ENCODE measurements around the gene STAC3. TPM values are rescaled to one million over a fixed set of nuclear protein-coding genes. Genes with fewer than 3 reads are reported as not detected.

Gene STAC3
- total and polyA plus RNA-seq, 5 donors from 2014 or later = 0.10 to 2.6 (median 0.35) TPM; not detected in 1

- H3K4me3 Mint-ChIP-seq = peak overlapping the region; percentile 82 to 90 (median 84)
- Histone ChIP-seq H3K9me3 (ENCODE audit: control insufficient read depth in 2 of 2, low read length in 2 of 2) (no peaks in the 10 kb centered on the region), H3K27ac (ENCODE audit: insufficient read depth, low read length, poor library complexity, severe bottlenecking) (no peak overlapping the region), H3K36me3 (ENCODE audit: control insufficient read depth, insufficient read depth, low read length) (no peaks in the 10 kb centered on the region), H3K27me3 (ENCODE audit: control insufficient read depth, insufficient read depth, low read length) (peaks cover 48% of the 10 kb centered on the region), H3K4me1 (ENCODE audit: control insufficient read depth, insufficient read depth, low read length, poor library complexity, severe bottlenecking) (peaks cover 51% of the 10 kb centered on the region), H3K4me3 (ENCODE audit: low read depth, low read length) (no peak overlapping the region)
- peaks cover 81% of the 10 kb centered on the region for H3K27me3 Mint-ChIP-seq
- H3K27ac Mint-ChIP-seq = peak overlapping the region in 1 of 3 donors; percentile 76
- DNase-seq (peak in 2 of 3 donors; percentile 24 to 30), ATAC-seq (ENCODE audit: low read depth in 2 of 2) (no peak)
- H3K4me1 Mint-ChIP-seq = peaks cover 4 to 68% (median 39%) of the 10 kb centered on the region in 4 donors
- peaks cover 3% of the 10 kb centered on the region for H3K36me3 Mint-ChIP-seq
- H3K9me3 Mint-ChIP-seq = peaks cover 0 to 3% (median 0%) of the 10 kb centered on the region in 7 donors
These were observed 33.8 kb downstream of the STAC3 start for GRCh38 chr12:57216921-57217879.

GRCh38 chr12:57216014-57216911 lies 34.7 kb downstream of the STAC3 start, which contains the start of gene NXPH4:
Gene NXPH4, plus strand, starts transcription at chr12:57216794. Its CDS starts 176 bp downstream, at chr12:57216970.
- H3K4me1 Mint-ChIP-seq = peaks cover 4 to 61% (median 39%) of the 10 kb centered on the region in 4 donors
- H3K4me3 ChIP-seq (ENCODE audit: low read depth, low read length) = peak within 1 kb of the TSS; percentile 0
- peaks cover 3% of the 10 kb centered on the region for H3K36me3 Mint-ChIP-seq
- no peaks in the 10 kb centered on the region for H3K36me3 ChIP-seq (ENCODE audit: control insufficient read depth, insufficient read depth, low read length)
- peak within 1 kb of the TSS in 1 of 3 donors; percentile 77 for H3K27ac Mint-ChIP-seq
- H3K27me3 Mint-ChIP-seq = peaks cover 71% of the 10 kb centered on the region
- DNase-seq (peak; percentile 34 to 66 (median 35)), ATAC-seq (ENCODE audit: low read depth in 2 of 2) (peak; percentile 17 to 39)
- peaks cover 0 to 3% (median 0%) of the 10 kb centered on the region in 7 donors for H3K9me3 Mint-ChIP-seq
- peak within 1 kb of the TSS; percentile 83 to 90 (median 85) for H3K4me3 Mint-ChIP-seq
- H3K9me3 ChIP-seq (ENCODE audit: control insufficient read depth in 2 of 2, low read length in 2 of 2) = no peaks in the 10 kb centered on the region
- no peak within 1 kb of the TSS for H3K27ac ChIP-seq (ENCODE audit: insufficient read depth, low read length, poor library complexity, severe bottlenecking)
- H3K4me1 ChIP-seq (ENCODE audit: control insufficient read depth, insufficient read depth, low read length, poor library complexity, severe bottlenecking) = peaks cover 46% of the 10 kb centered on the region
- H3K27me3 ChIP-seq (ENCODE audit: control insufficient read depth, insufficient read depth, low read length) = peaks cover 44% of the 10 kb centered on the region

- H3K9me3 ChIP-seq (ENCODE audit: control insufficient read depth in 2 of 2, low read length in 2 of 2) = no peaks in the 10 kb centered on the region
- peaks cover 4 to 54% (median 38%) of the 10 kb centered on the region in 4 donors for H3K4me1 Mint-ChIP-seq
- ATAC-seq (ENCODE audit: low read depth in 2 of 2) (no peak), DNase-seq (peak in 2 of 3 donors; percentile 37 to 48)
- peaks cover under 1% of the 10 kb centered on the region for H3K36me3 Mint-ChIP-seq
- H3K9me3 Mint-ChIP-seq = peaks cover 0 to 3% (median 0%) of the 10 kb centered on the region in 7 donors
- peaks cover 40% of the 10 kb centered on the region for H3K27me3 ChIP-seq (ENCODE audit: control insufficient read depth, insufficient read depth, low read length)
- H3K4me3 ChIP-seq (ENCODE audit: low read depth, low read length) = peak overlapping the region; percentile 0
- H3K4me3 Mint-ChIP-seq = peak overlapping the region; percentile 55 to 85 (median 76)
- H3K27ac Mint-ChIP-seq = peak overlapping the region in 1 of 3 donors; percentile 77
- H3K36me3 ChIP-seq (ENCODE audit: control insufficient read depth, insufficient read depth, low read length) = no peaks in the 10 kb centered on the region
- H3K27ac ChIP-seq (ENCODE audit: insufficient read depth, low read length, poor library complexity, severe bottlenecking) = no peak overlapping the region
- peaks cover 65% of the 10 kb centered on the region for H3K27me3 Mint-ChIP-seq
- peaks cover 44% of the 10 kb centered on the region for H3K4me1 ChIP-seq (ENCODE audit: control insufficient read depth, insufficient read depth, low read length, poor library complexity, severe bottlenecking)
These were observed 35.3 kb downstream of the STAC3 start for GRCh38 chr12:57215668-57216013.

- DNase-seq (no peak), ATAC-seq (ENCODE audit: low read depth in 2 of 2) (no peak)
- Mint-ChIP-seq H3K36me3 (no peaks in the 10 kb centered on the region), H3K27me3 (peaks cover 64% of the 10 kb centered on the region), H3K27ac (peak overlapping the region in 2 of 3 donors; percentile 75 to 82), H3K4me1 (peaks cover 4 to 53% (median 37%) of the 10 kb centered on the region in 4 donors), H3K4me3 (peak overlapping the region in 3 of 4 donors; percentile 55 to 85 (median 76)), H3K9me3 (peaks cover 0 to 3% (median 0%) of the 10 kb centered on the region in 7 donors)
- H3K36me3 ChIP-seq (ENCODE audit: control insufficient read depth, insufficient read depth, low read length) = no peaks in the 10 kb centered on the region
- peaks cover 44% of the 10 kb centered on the region for H3K4me1 ChIP-seq (ENCODE audit: control insufficient read depth, insufficient read depth, low read length, poor library complexity, severe bottlenecking)
- H3K27me3 ChIP-seq (ENCODE audit: control insufficient read depth, insufficient read depth, low read length) = peaks cover 38% of the 10 kb centered on the region
- H3K9me3 ChIP-seq (ENCODE audit: control insufficient read depth in 2 of 2, low read length in 2 of 2) = no peaks in the 10 kb centered on the region
- H3K27ac ChIP-seq (ENCODE audit: insufficient read depth, low read length, poor library complexity, severe bottlenecking) = no peak overlapping the region
- no peak overlapping the region for H3K4me3 ChIP-seq (ENCODE audit: low read depth, low read length)
These were observed 35.9 kb downstream of the STAC3 start for GRCh38 chr12:57215065-57215464.

- Histone ChIP-seq H3K36me3 (ENCODE audit: control insufficient read depth, insufficient read depth, low read length) (no peaks in the 10 kb centered on the region), H3K27ac (ENCODE audit: insufficient read depth, low read length, poor library complexity, severe bottlenecking) (no peak overlapping the region), H3K4me3 (ENCODE audit: low read depth, low read length) (no peak overlapping the region), H3K27me3 (ENCODE audit: control insufficient read depth, insufficient read depth, low read length) (peaks cover 34% of the 10 kb centered on the region), H3K4me1 (ENCODE audit: control insufficient read depth, insufficient read depth, low read length, poor library complexity, severe bottlenecking) (peaks cover 44% of the 10 kb centered on the region), H3K9me3 (ENCODE audit: control insufficient read depth in 2 of 2, low read length in 2 of 2) (no peaks in the 10 kb centered on the region)
- H3K4me1 Mint-ChIP-seq = peaks cover 4 to 50% (median 35%) of the 10 kb centered on the region in 4 donors
- ATAC-seq (ENCODE audit: low read depth in 2 of 2) (peak; percentile 22 to 45), DNase-seq (peak; percentile 60 to 74 (median 68))
- peak overlapping the region; percentile 48 to 82 (median 62) for H3K4me3 Mint-ChIP-seq
- peaks cover 0 to 3% (median 0%) of the 10 kb centered on the region in 7 donors for H3K9me3 Mint-ChIP-seq
- H3K27ac Mint-ChIP-seq = peak overlapping the region in 2 of 3 donors; percentile 31 to 82
- no peaks in the 10 kb centered on the region for H3K36me3 Mint-ChIP-seq
- peaks cover 58% of the 10 kb centered on the region for H3K27me3 Mint-ChIP-seq
These were observed 36.6 kb downstream of the STAC3 start for GRCh38 chr12:57214398-57214781.

GRCh38 chr12:57213763-57214397 lies 37.1 kb downstream of the STAC3 start:
- Mint-ChIP-seq H3K4me3 (peak overlapping the region; percentile 48 to 82 (median 62)), H3K27ac (peak overlapping the region in 1 of 3 donors; percentile 31), H3K36me3 (no peaks in the 10 kb centered on the region), H3K9me3 (peaks cover 0 to 3% (median 0%) of the 10 kb centered on the region in 7 donors), H3K27me3 (peaks cover 53% of the 10 kb centered on the region), H3K4me1 (peaks cover 4 to 48% (median 35%) of the 10 kb centered on the region in 4 donors)
- Histone ChIP-seq H3K27me3 (ENCODE audit: control insufficient read depth, insufficient read depth, low read length) (peaks cover 31% of the 10 kb centered on the region), H3K4me1 (ENCODE audit: control insufficient read depth, insufficient read depth, low read length, poor library complexity, severe bottlenecking) (peaks cover 44% of the 10 kb centered on the region), H3K9me3 (ENCODE audit: control insufficient read depth in 2 of 2, low read length in 2 of 2) (no peaks in the 10 kb centered on the region), H3K4me3 (ENCODE audit: low read depth, low read length) (no peak overlapping the region), H3K27ac (ENCODE audit: insufficient read depth, low read length, poor library complexity, severe bottlenecking) (no peak overlapping the region), H3K36me3 (ENCODE audit: control insufficient read depth, insufficient read depth, low read length) (no peaks in the 10 kb centered on the region)
- DNase-seq (peak in 1 of 3 donors; percentile 17), ATAC-seq (ENCODE audit: low read depth in 2 of 2) (no peak)

Measured in CD4-positive, CD25-positive, alpha-beta regulatory T cell (primary cell).